GM18505 (cell line): ENCODE measurements around the gene RLN3.

ENCODE experiments used
- ATAC-seq: cut with Tn5 transposase; IDR thresholded peaks from one replicate; pipeline ENCODE4 v1.9.1; 2021; ENCODE audit not compliant: unreplicated experiment
- POLR2A ChIP-seq: IDR thresholded peaks from 4 replicates; pipeline ENCODE4 v1.6.1; 2011; ENCODE audit warnings: borderline replicate concordance; ENCODE audit not compliant: insufficient read depth, insufficient read length; ENCODE audit errors: extremely low read depth

Gene RLN3

GRCh38 chr19:14027856-14028450 lies at the start of gene RLN3:
Gene RLN3, plus strand, starts transcription at chr19:14028148. Its CDS starts 57 bp downstream, at chr19:14028205.
- no peak for ATAC-seq
- no peak for TF ChIP-seq POLR2A

- TF ChIP-seq POLR2A = no peak
Observed at GRCh38 chr19:13978351-13979243, 49.4 kb upstream of the RLN3 start.

GRCh38 chr19:13979244-13979615 lies 48.7 kb upstream of the RLN3 start:
- TF ChIP-seq POLR2A = no peak
- ATAC-seq = no peak

More at GRCh38 chr19:13978351-13979243, 49.4 kb upstream of the RLN3 start:
- ATAC-seq = no peak

- ATAC-seq = no peak
- TF ChIP-seq POLR2A = no peak
Observed at GRCh38 chr19:13979686-13980085, 48.3 kb upstream of the RLN3 start.

GRCh38 chr19:13980340-13980739 lies 47.6 kb upstream of the RLN3 start:
- ATAC-seq = no peak

DNA sequence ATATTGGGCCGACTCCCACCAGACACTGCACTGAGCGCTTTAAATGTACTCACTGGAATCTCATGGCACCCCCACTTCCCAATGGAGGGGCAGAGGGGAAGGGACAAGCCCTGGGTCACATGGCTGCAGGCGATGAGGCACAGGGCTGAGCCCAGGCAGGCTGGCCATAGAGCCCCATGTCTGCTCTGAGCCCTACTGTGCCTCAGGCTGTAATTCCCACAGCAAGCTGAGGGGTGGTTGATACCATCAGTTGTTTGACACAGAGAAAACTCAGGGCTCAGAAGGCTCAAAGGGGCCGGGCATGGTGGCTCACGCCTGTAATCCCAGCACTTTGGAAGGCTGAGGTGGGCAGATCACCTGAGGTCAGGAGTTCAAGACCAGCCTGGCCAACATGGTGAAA lies 46.9 kb upstream of the RLN3 start:
- TF ChIP-seq POLR2A = no peak
- no peak for ATAC-seq

More at GRCh38 chr19:13980340-13980739, 47.6 kb upstream of the RLN3 start:
- TF ChIP-seq POLR2A = no peak

GRCh38 chr19:13981467-13981866 lies 46.5 kb upstream of the RLN3 start:
- TF ChIP-seq POLR2A = no peak
- ATAC-seq = no peak

- no peak for TF ChIP-seq POLR2A
- ATAC-seq = no peak
Observed at GRCh38 chr19:13981988-13982501, 45.9 kb upstream of the RLN3 start.

GRCh38 chr19:13982773-13983172 lies 45.2 kb upstream of the RLN3 start:
- no peak for TF ChIP-seq POLR2A
- no peak for ATAC-seq

GRCh38 chr19:13983213-13983889 lies 44.6 kb upstream of the RLN3 start:
- TF ChIP-seq POLR2A = no peak
- ATAC-seq = no peak

DNA sequence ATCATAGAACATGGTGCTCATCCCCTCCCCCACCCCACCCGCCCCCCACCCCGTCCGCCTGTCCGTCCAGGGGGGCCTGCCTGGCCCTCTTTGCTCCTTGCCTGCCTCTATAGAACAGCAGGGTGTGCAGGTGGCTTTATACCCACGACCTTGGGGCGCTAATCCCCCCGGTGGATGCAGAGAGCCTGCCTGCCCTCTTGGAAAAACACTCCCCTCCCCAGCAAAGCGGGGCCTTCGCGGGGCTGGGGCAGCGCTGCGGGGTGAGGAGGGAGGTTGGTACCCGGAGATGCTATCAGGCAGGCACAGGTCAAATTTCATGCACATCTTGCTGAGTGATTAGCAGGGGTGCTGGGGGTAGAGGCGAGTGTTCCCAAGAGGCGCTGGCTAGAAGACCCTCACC lies 43.8 kb upstream of the RLN3 start:
- ATAC-seq = no peak
- no peak for TF ChIP-seq POLR2A

GRCh38 chr19:13984875-13985741 lies 42.8 kb upstream of the RLN3 start:
- no peak for TF ChIP-seq POLR2A

More at GRCh38 chr19:13984875-13985741, 42.8 kb upstream of the RLN3 start:
- no peak for ATAC-seq
